IMR-90 (cell line): ENCODE measurements around the gene TEC. TPM values are rescaled to one million over a fixed set of nuclear protein-coding genes. Genes with fewer than 3 reads are reported as not detected.

Experiments used
- ATAC-seq: fragments of 200-7000 bp; cut with Tn5 transposase; 2 replicates; pipeline ENCODE4 v1.9.1; 2020; ENCODE audit warnings: low read depth, mild to moderate bottlenecking, moderate library complexity
- BruUV-seq: library from RNA; stranded (reverse); fragments of 400-500 nt; replicated peaks from 2 replicates; lab custom pipeline; 2021; lab: Mats Ljungman, UMichigan
- CTCF ChIA-PET: fragments of 300-600 bp; formaldehyde crosslinking; extraction: SDS; loops from one replicate; lab custom pipeline; 2021; ENCODE audit warnings: antibody characterized with exemption; lab: Yijun Ruan, JAX
- POLR2A ChIA-PET: fragments of 300-600 bp; sonication (Branson Sonifier 250); formaldehyde crosslinking; loops from one replicate; lab custom pipeline; 2022; ENCODE audit warnings: antibody characterized with exemption; ENCODE audit not compliant: unreplicated experiment; lab: Charles Lee
- DNase-seq: peaks from one replicate; pipeline ENCODE4 v3.0.0; 2013
- H2AFZ ChIP-seq: replicated peaks from 2 replicates; pipeline ENCODE3; 2013; ENCODE audit warnings: low read length, mild to moderate bottlenecking; ENCODE audit not compliant: poor library complexity
- H2AK5ac ChIP-seq: 2 replicates; pipeline ENCODE4 v1.6.1; 2013; ENCODE audit warnings: low read depth, low read length, inconsistent platforms
- H2AK9ac ChIP-seq: replicated peaks from 2 replicates; pipeline ENCODE3; 2013; ENCODE audit warnings: mild to moderate bottlenecking, low read depth, low read length, moderate library complexity; ENCODE audit not compliant: poor library complexity
- H2BK120ac ChIP-seq: 2 replicates; pipeline ENCODE4 v1.6.1; 2013; ENCODE audit warnings: low read depth, low read length, inconsistent platforms
- H2BK15ac ChIP-seq: 3 replicates; pipeline ENCODE4 v1.6.1; 2013; ENCODE audit warnings: low read depth, low read length, inconsistent platforms
- H2BK20ac ChIP-seq: 2 replicates; pipeline ENCODE4 v1.6.1; 2013; ENCODE audit warnings: low read depth, mild to moderate bottlenecking, inconsistent platforms, low read length, moderate library complexity
- H2BK5ac ChIP-seq: 2 replicates; pipeline ENCODE4 v1.6.1; 2013; ENCODE audit warnings: mild to moderate bottlenecking, low read depth, low read length, inconsistent platforms; ENCODE audit not compliant: poor library complexity, severe bottlenecking
- H3K14ac ChIP-seq: replicated peaks from 2 replicates; pipeline ENCODE4 v1.6.1; 2013; ENCODE audit warnings: low read depth, low read length, inconsistent platforms
- H3K18ac ChIP-seq: 2 replicates; pipeline ENCODE4 v1.6.1; 2013; ENCODE audit warnings: low read depth, low read length, control low read depth
- H3K23ac ChIP-seq: 2 replicates; pipeline ENCODE4 v1.6.1; 2013; ENCODE audit warnings: low read depth, low read length, inconsistent platforms
- H3K27ac ChIP-seq: 2 replicates; pipeline ENCODE4 v1.5.1; 2013; ENCODE audit warnings: mild to moderate bottlenecking, control low read depth, low read length; ENCODE audit not compliant: insufficient read depth
- H3K27me3 ChIP-seq: 2 replicates; pipeline ENCODE4 v1.6.1; 2013; ENCODE audit warnings: low read length; ENCODE audit not compliant: control insufficient read depth, insufficient read depth
- H3K36me3 ChIP-seq: 2 replicates; pipeline ENCODE4 v1.6.1; 2013; ENCODE audit warnings: low read length, mixed read lengths; ENCODE audit not compliant: control insufficient read depth, insufficient read depth
- H3K4ac ChIP-seq: 2 replicates; pipeline ENCODE4 v1.6.1; 2013; ENCODE audit warnings: low read depth, low read length, inconsistent platforms
- H3K4me1 ChIP-seq: 2 replicates; pipeline ENCODE4 v1.6.1; 2013; ENCODE audit warnings: low read length, mixed read lengths; ENCODE audit not compliant: control insufficient read depth, insufficient read depth
- H3K4me2 ChIP-seq: 2 replicates; pipeline ENCODE4 v1.6.1; 2013; ENCODE audit warnings: low read depth, mild to moderate bottlenecking, control low read depth, low read length, moderate library complexity
- H3K4me3 ChIP-seq: 2 replicates; pipeline ENCODE4 v1.5.1; 2013; ENCODE audit warnings: low read depth, mild to moderate bottlenecking, control low read depth, low read length, moderate library complexity; ENCODE audit not compliant: insufficient read depth
- H3K56ac ChIP-seq: 2 replicates; pipeline ENCODE4 v1.6.1; 2013; ENCODE audit warnings: low read length, inconsistent platforms; ENCODE audit not compliant: insufficient read depth; ENCODE audit errors: extremely low read depth
- H3K79me1 ChIP-seq, 2 experiments: 2 replicates each; pipeline ENCODE4 v1.6.1; 2013; ENCODE audit warnings: low read length in 2 of 2, inconsistent platforms in 1 of 2, low read depth in 1 of 2
- H3K9ac ChIP-seq: 2 replicates; pipeline ENCODE4 v1.6.1; 2013; ENCODE audit warnings: low read depth, low read length, control low read depth
- H3K9me1 ChIP-seq: 2 replicates; pipeline ENCODE4 v1.6.1; 2013; ENCODE audit warnings: low read length, inconsistent platforms; ENCODE audit not compliant: insufficient read depth
- H3K9me3 ChIP-seq: 2 replicates; pipeline ENCODE4 v1.6.1; 2013; ENCODE audit warnings: low read length; ENCODE audit not compliant: control insufficient read depth, insufficient read depth
- H4K20me1 ChIP-seq: 2 replicates; pipeline ENCODE4 v1.6.1; 2013; ENCODE audit warnings: low read length, inconsistent platforms; ENCODE audit not compliant: insufficient read depth
- H4K5ac ChIP-seq: 2 replicates; pipeline ENCODE4 v1.6.1; 2013; ENCODE audit warnings: mild to moderate bottlenecking, low read depth, low read length, control low read depth
- H4K8ac ChIP-seq, 2 experiments: 2 replicates each; pipeline ENCODE4 v1.6.1; 2013; ENCODE audit warnings: low read depth in 2 of 2, low read length in 2 of 2, control low read depth in 1 of 2, inconsistent platforms in 1 of 2
- H4K91ac ChIP-seq: 2 replicates; pipeline ENCODE4 v1.6.1; 2013; ENCODE audit warnings: low read depth, low read length, inconsistent platforms; ENCODE audit not compliant: insufficient read depth
- BHLHE40 ChIP-seq: fragments of 150-350 bp; IDR thresholded peaks from 2 replicates; pipeline ENCODE4 v1.6.1; 2016; ENCODE audit warnings: mild to moderate bottlenecking, low read depth, low read length
- CEBPB ChIP-seq: IDR thresholded peaks from 2 replicates; pipeline ENCODE4 v1.6.1; 2012; ENCODE audit warnings: low read depth, low read length, improper control_type of control experiment
- CHD1 ChIP-seq: IDR thresholded peaks from 2 replicates; pipeline ENCODE4 v1.6.1; 2012; ENCODE audit warnings: low read depth, low read length, improper control_type of control experiment
- FOS ChIP-seq: fragments of 150-350 bp; IDR thresholded peaks from 2 replicates; pipeline ENCODE4 v1.6.1; 2016; ENCODE audit warnings: low read depth, low read length
- MAFK ChIP-seq: IDR thresholded peaks from 2 replicates; pipeline ENCODE4 v1.6.1; 2012; ENCODE audit warnings: low read depth, low read length, improper control_type of control experiment
- MXI1 ChIP-seq: IDR thresholded peaks from 2 replicates; pipeline ENCODE4 v1.6.1; 2012; ENCODE audit warnings: low read depth, mild to moderate bottlenecking, low read length, moderate library complexity, borderline replicate concordance
- NFE2L2 ChIP-seq: fragments of 150-350 bp; IDR thresholded peaks from 2 replicates; pipeline ENCODE4 v1.6.1; 2016; ENCODE audit warnings: low read depth, mild to moderate bottlenecking, low read length
- POLR2A ChIP-seq: IDR thresholded peaks from 2 replicates; pipeline ENCODE4 v1.6.1; 2012; ENCODE audit warnings: mild to moderate bottlenecking, low read depth, low read length
- RAD21 ChIP-seq: IDR thresholded peaks from 2 replicates; pipeline ENCODE4 v1.6.1; 2012; ENCODE audit warnings: low read length, improper control_type of control experiment
- RCOR1 ChIP-seq: IDR thresholded peaks from 2 replicates; pipeline ENCODE4 v1.6.1; 2012; ENCODE audit warnings: mild to moderate bottlenecking, low read length, improper control_type of control experiment; ENCODE audit not compliant: insufficient replicate concordance
- RFX5 ChIP-seq: IDR thresholded peaks from 2 replicates; pipeline ENCODE4 v1.8.0; 2012; ENCODE audit warnings: low read depth, mild to moderate bottlenecking, low read length, moderate library complexity
- SMC3 ChIP-seq: fragments of 150-350 bp; IDR thresholded peaks from 2 replicates; pipeline ENCODE4 v1.6.1; 2016; ENCODE audit warnings: low read depth, mild to moderate bottlenecking, antibody characterized with exemption, low read length, moderate library complexity
- WGBS, 2 experiments: methylation state at CpG; one replicate each; pipeline versions ENCODE4 v1.1.5 to v1.1.7; 2013; ENCODE audit warnings: missing lambda C conversion rate in 2 of 2; ENCODE audit not compliant: insufficient read length in 1 of 2; ENCODE audit errors: extremely low coverage in 2 of 2; 5-methylcytosine and 5-hydroxymethylcytosine counted together
- dilution Hi-C: fragments of 300-500 bp; cut with HindIII; formaldehyde crosslinking; loops from one replicate; pipeline ENCODE4 v1.14.3; 2018; ENCODE audit warnings: low sequenced_read_pairs; ENCODE audit not compliant: unreplicated experiment
- in situ Hi-C: fragments of 300-500 bp; cut with MboI; formaldehyde crosslinking; loops from 3 replicates; pipeline ENCODE4 v1.14.3; 2019; ENCODE audit warnings: low sequenced_read_pairs, inconsistent platforms, mixed read lengths
- intact Hi-C: fragments of 100-400 bp; cut with micrococcal nuclease; formaldehyde crosslinking; loops from 2 replicates; pipeline ENCODE4 v1.10.0; 2022
- polyA plus RNA-seq, 3 experiments: library from polyadenylated mRNA; depleted of rRNA; stranded (reverse); fragments of >200 nt; gene quantifications; 2 replicates each; pipeline ENCODE4 v1.2.3, GENCODE V29; 2012; ENCODE audit warnings: low replicate concordance in 1 of 3
- total RNA-seq: library from RNA; depleted of rRNA; stranded (reverse); fragments of >200 nt; gene quantifications from 2 replicates; pipeline ENCODE4 v1.2.3, GENCODE V29; 2012
- TF ChIP-seq, protein P1 (sequence below): fragments of 150-350 bp; IDR thresholded peaks from 2 replicates; pipeline ENCODE4 v1.6.1; 2016; ENCODE audit warnings: low read depth, mild to moderate bottlenecking, low read length, moderate library complexity, borderline replicate concordance
- TF ChIP-seq, protein P2 (sequence below): conservative IDR thresholded peaks from 2 replicates; pipeline ENCODE4 v1.5.1; 2012; ENCODE audit warnings: mild to moderate bottlenecking, low read depth, low read length, improper control_type of control experiment
- TF ChIP-seq, protein P3 (sequence below): fragments of 150-350 bp; IDR thresholded peaks from 2 replicates; pipeline ENCODE4 v1.6.1; 2017; ENCODE audit warnings: mild to moderate bottlenecking, antibody characterized with exemption, low read length, low read depth

The TEC gene
- total and polyA plus RNA-seq, 2 of the 4 experiments (the other 2 are of a cell fraction): 0.39 to 0.54 TPM

DNA sequence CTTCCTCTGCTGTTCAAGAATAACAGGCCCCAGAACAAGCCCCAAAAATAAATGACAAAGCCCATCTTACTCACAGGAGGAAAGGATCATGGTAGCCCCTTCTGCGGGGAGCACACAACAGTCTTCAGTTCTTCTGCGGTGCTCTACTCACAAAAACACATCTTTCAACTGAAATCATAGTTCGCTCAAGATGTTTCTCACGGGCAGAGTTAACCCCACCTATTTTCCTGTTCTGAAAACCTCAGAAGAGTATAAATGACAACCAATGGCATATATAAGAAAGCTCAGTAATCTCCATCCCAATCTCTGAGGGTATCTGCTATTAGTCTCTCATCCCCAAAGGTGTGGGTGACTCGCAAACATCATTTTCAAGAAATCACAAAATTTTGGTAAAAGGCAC lies 135.6 kb downstream of the TEC start, which contains the start of gene TXK:
Gene TXK, minus strand, starts transcription at position 170 of the 400 bp plus-strand sequence. Its CDS starts 80 bp downstream, at position 90.
- H3K4ac ChIP-seq: no peak within 1 kb of the TSS
- no TSS peak for BruUV-seq
- H3K4me1 ChIP-seq: peaks cover 2% of the 10 kb centered on the region
- TF ChIP-seq NFE2L2 (no peak), CEBPB (no peak), RFX5 (no peak), BHLHE40 (no peak), MAFK (no peak), RAD21 (no peak), MXI1 (no peak), FOS (no peak), POLR2A (no peak), SMC3 (no peak), CHD1 (no peak), RCOR1 (no peak)
- TF ChIP-seq, protein P1, sequence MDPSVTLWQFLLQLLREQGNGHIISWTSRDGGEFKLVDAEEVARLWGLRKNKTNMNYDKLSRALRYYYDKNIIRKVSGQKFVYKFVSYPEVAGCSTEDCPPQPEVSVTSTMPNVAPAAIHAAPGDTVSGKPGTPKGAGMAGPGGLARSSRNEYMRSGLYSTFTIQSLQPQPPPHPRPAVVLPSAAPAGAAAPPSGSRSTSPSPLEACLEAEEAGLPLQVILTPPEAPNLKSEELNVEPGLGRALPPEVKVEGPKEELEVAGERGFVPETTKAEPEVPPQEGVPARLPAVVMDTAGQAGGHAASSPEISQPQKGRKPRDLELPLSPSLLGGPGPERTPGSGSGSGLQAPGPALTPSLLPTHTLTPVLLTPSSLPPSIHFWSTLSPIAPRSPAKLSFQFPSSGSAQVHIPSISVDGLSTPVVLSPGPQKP: no peak
- TF ChIP-seq, protein P2, sequence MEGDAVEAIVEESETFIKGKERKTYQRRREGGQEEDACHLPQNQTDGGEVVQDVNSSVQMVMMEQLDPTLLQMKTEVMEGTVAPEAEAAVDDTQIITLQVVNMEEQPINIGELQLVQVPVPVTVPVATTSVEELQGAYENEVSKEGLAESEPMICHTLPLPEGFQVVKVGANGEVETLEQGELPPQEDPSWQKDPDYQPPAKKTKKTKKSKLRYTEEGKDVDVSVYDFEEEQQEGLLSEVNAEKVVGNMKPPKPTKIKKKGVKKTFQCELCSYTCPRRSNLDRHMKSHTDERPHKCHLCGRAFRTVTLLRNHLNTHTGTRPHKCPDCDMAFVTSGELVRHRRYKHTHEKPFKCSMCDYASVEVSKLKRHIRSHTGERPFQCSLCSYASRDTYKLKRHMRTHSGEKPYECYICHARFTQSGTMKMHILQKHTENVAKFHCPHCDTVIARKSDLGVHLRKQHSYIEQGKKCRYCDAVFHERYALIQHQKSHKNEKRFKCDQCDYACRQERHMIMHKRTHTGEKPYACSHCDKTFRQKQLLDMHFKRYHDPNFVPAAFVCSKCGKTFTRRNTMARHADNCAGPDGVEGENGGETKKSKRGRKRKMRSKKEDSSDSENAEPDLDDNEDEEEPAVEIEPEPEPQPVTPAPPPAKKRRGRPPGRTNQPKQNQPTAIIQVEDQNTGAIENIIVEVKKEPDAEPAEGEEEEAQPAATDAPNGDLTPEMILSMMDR: no peak
- TF ChIP-seq, protein P3, sequence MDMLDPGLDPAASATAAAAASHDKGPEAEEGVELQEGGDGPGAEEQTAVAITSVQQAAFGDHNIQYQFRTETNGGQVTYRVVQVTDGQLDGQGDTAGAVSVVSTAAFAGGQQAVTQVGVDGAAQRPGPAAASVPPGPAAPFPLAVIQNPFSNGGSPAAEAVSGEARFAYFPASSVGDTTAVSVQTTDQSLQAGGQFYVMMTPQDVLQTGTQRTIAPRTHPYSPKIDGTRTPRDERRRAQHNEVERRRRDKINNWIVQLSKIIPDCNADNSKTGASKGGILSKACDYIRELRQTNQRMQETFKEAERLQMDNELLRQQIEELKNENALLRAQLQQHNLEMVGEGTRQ: no peak
- 0 out of 2 replicates have a peak within 1 kb of the TSS, but pooled peaks have one; percentile 22 for H3K14ac ChIP-seq
- no peak within 1 kb of the TSS for H3K18ac ChIP-seq
- no peak within 1 kb of the TSS for H3K56ac ChIP-seq
- ChIA-PET CTCF (no interaction called here), POLR2A (no interaction called here)
- WGBS, 2 experiments: no CpG with 5 or more reads among the region's 5 CpGs
- no peak for DNase-seq
- no peak within 1 kb of the TSS for H3K27ac ChIP-seq
- H2AK5ac ChIP-seq: no peak within 1 kb of the TSS
- dilution Hi-C loops: no loop called here
- H3K9ac ChIP-seq: no peak within 1 kb of the TSS
- H2BK20ac ChIP-seq: no peak within 1 kb of the TSS
- H4K91ac ChIP-seq: no peak within 1 kb of the TSS
- H2AFZ ChIP-seq: no peak within 1 kb of the TSS
- H3K4me3 ChIP-seq: no peak within 1 kb of the TSS
- in situ Hi-C loops: loop anchor here (10.0 kb wide), 1 partner anchor 411 kb away; no protein-coding TSS in a partner anchor
- no peak within 1 kb of the TSS for H2AK9ac ChIP-seq
- H2BK5ac ChIP-seq: no peak within 1 kb of the TSS
- H3K79me1 ChIP-seq: no peaks in the 10 kb centered on the region
- intact Hi-C loops: no loop called here
- H3K36me3 ChIP-seq: no peaks in the 10 kb centered on the region; the same call in 1 of the 2 replicates
- H3K9me1 ChIP-seq: no peaks in the 10 kb centered on the region; the same call in 1 of the 2 replicates
- no peaks in the 10 kb centered on the region for H3K9me3 ChIP-seq
- H2BK120ac ChIP-seq: no peak within 1 kb of the TSS
- H3K23ac ChIP-seq: no peak within 1 kb of the TSS
- H2BK15ac ChIP-seq: no peak within 1 kb of the TSS
- no peaks in the 10 kb centered on the region for H3K27me3 ChIP-seq
- H4K5ac ChIP-seq: no peak within 1 kb of the TSS
- no peaks in the 10 kb centered on the region for H4K20me1 ChIP-seq
- no peak for ATAC-seq
- H3K4me2 ChIP-seq: no peak within 1 kb of the TSS
- no peak within 1 kb of the TSS for H4K8ac ChIP-seq
